HepG2 (cell line): ENCODE measurements around the gene TRNP1. TPM values are rescaled to one million over a fixed set of nuclear protein-coding genes. Genes with fewer than 3 reads are reported as not detected.

Experiments
- ATAC-seq: fragments of 200-7000 bp; cut with Tn5 transposase; 3 replicates; pipeline ENCODE4 v1.9.1; 2020; ENCODE audit warnings: mild to moderate bottlenecking, moderate library complexity
- BruUV-seq: library from RNA; stranded (reverse); fragments of 400-500 nt; replicated peaks from 2 replicates; lab custom pipeline; 2021; lab: Mats Ljungman, UMichigan
- CTCF ChIA-PET: fragments of 300-600 bp; formaldehyde crosslinking; extraction: SDS; loops from one replicate; lab custom pipeline; 2021; ENCODE audit warnings: low total read pairs, inconsistent platforms, low intra/inter-chr PET ratio; lab: Yijun Ruan, JAX
- POLR2A ChIA-PET: fragments of 350-600 bp; sonication (Branson Sonifier 250); formaldehyde crosslinking; loops from one replicate; lab custom pipeline; 2020; ENCODE audit warnings: antibody characterized with exemption, inconsistent platforms; lab: Yijun Ruan, JAX
- DNase-seq: peaks from one replicate; pipeline ENCODE4 v3.0.0-alpha.2; 2015; ENCODE audit warnings: low spot score
- FAIRE-seq: peaks from 3 replicates; lab custom pipeline; 2011; peaks lifted over from hg19 to GRCh38; lab: Jason Lieb, UNC
- H2AFZ ChIP-seq: one replicate; pipeline ENCODE4 v1.6.1; 2011; ENCODE audit warnings: low read length, inconsistent platforms
- H3K27ac ChIP-seq: fragments of 300-600 bp; 3 replicates; pipeline ENCODE4 v1.8.0; 2011; ENCODE audit warnings: mixed run types, mild to moderate bottlenecking, mixed read lengths, low read length, inconsistent platforms; ENCODE audit not compliant: insufficient read depth; ENCODE audit errors: extremely low read length
- H3K27me3 ChIP-seq, 2 experiments: fragments of 200-600 bp in 1 of 2; 2 replicates in 1 of 2; 3 replicates in 1 of 2; pipeline versions ENCODE4 v1.6.0 to v1.8.0; 2011; ENCODE audit warnings: low read length in 2 of 2, mild to moderate bottlenecking in 2 of 2, moderate library complexity in 2 of 2, inconsistent platforms in 1 of 2; ENCODE audit not compliant: insufficient read depth in 2 of 2, control insufficient read depth in 1 of 2
- H3K36me3 ChIP-seq, 2 experiments: fragments of 200-600 bp in 1 of 2; replicated peaks in 1 of 2; 2 replicates in 1 of 2; 3 replicates in 1 of 2; pipeline versions ENCODE4 v1.5.1 to v1.8.0; 2011; ENCODE audit warnings: low read length in 2 of 2, inconsistent platforms in 1 of 2; ENCODE audit not compliant: insufficient read depth in 2 of 2, control insufficient read depth in 1 of 2
- H3K4me1 ChIP-seq: 2 replicates; pipeline ENCODE4 v1.5.1; 2012; ENCODE audit warnings: low read length, inconsistent platforms; ENCODE audit not compliant: insufficient read depth
- H3K4me2 ChIP-seq: 2 replicates; pipeline ENCODE4 v1.6.0; 2011; ENCODE audit warnings: low read depth, low read length, inconsistent platforms
- H3K4me3 ChIP-seq, 3 experiments: fragments of 200-600 bp in 1 of 3; sonication (generic), shearing (Covaris generic) in 1 of 3; replicated peaks in 1 of 3; 2 replicates each; pipeline ENCODE4 v1.5.1; 2011 to 2016; ENCODE audit warnings: low read length in 3 of 3, inconsistent platforms in 2 of 3, low read depth in 2 of 3, mild to moderate bottlenecking in 2 of 3, control low read depth in 1 of 3, mixed read lengths in 1 of 3; ENCODE audit not compliant: insufficient read depth in 1 of 3
- H3K79me2 ChIP-seq: one replicate; pipeline ENCODE4 v1.6.1; 2011; ENCODE audit warnings: low read length, inconsistent platforms; ENCODE audit not compliant: insufficient read depth
- H3K9ac ChIP-seq: 2 replicates; pipeline ENCODE4 v1.6.0; 2011; ENCODE audit warnings: mild to moderate bottlenecking, low read depth, low read length, inconsistent platforms; ENCODE audit not compliant: insufficient read depth
- H3K9me3 ChIP-seq: 2 replicates; pipeline ENCODE4 v1.5.1; 2012; ENCODE audit warnings: mild to moderate bottlenecking, low read length
- H4K20me1 ChIP-seq: 2 replicates; pipeline ENCODE4 v1.6.0; 2011; ENCODE audit warnings: inconsistent platforms, mild to moderate bottlenecking, low read length, moderate library complexity; ENCODE audit not compliant: insufficient read depth
- CENPBD1 ChIP-seq: sonication (generic); formaldehyde crosslinking; IDR thresholded peaks from 2 replicates; pipeline ENCODE4 v1.8.0; 2022; ENCODE audit warnings: missing genetic modification reagents, low read depth, mild to moderate bottlenecking, borderline replicate concordance
- GFI1 ChIP-seq: sonication (generic); formaldehyde crosslinking; IDR thresholded peaks from 2 replicates; pipeline ENCODE4 v1.5.0; 2020; ENCODE audit warnings: missing genetic modification reagents, mild to moderate bottlenecking, borderline replicate concordance
- HMGA1 ChIP-seq: sonication (generic); formaldehyde crosslinking; conservative IDR thresholded peaks from 2 replicates; pipeline ENCODE4 v1.4.0; 2020; ENCODE audit warnings: missing genetic modification reagents
- JDP2 ChIP-seq: sonication (generic); formaldehyde crosslinking; IDR thresholded peaks from 2 replicates; pipeline ENCODE4 v1.8.1; 2022; ENCODE audit warnings: missing genetic modification reagents, borderline replicate concordance
- NFKBIZ ChIP-seq: IDR thresholded peaks from 2 replicates; pipeline ENCODE4 v1.6.1; 2018; ENCODE audit warnings: missing genetic modification reagents, missing compliant biosample characterization
- PAF1 ChIP-seq: IDR thresholded peaks from 2 replicates; pipeline ENCODE4 v1.6.1; 2016; ENCODE audit warnings: missing genetic modification reagents, missing compliant biosample characterization
- SIX4 ChIP-seq: sonication (generic); formaldehyde crosslinking; IDR thresholded peaks from 2 replicates; pipeline ENCODE4 v1.4.0; 2020; ENCODE audit warnings: missing genetic modification reagents
- SMARCC2 ChIP-seq: fragments of 450-650 bp; IDR thresholded peaks from 2 replicates; pipeline ENCODE4 v1.6.1; 2017; ENCODE audit warnings: antibody characterized with exemption, mild to moderate bottlenecking
- SRF ChIP-seq: IDR thresholded peaks from 2 replicates; pipeline ENCODE4 v1.6.1; 2011; ENCODE audit warnings: mild to moderate bottlenecking, low read depth, low read length, moderate library complexity
- STAT5B ChIP-seq: sonication (generic); formaldehyde crosslinking; IDR thresholded peaks from 2 replicates; pipeline ENCODE4 v1.4.0; 2020; ENCODE audit warnings: missing genetic modification reagents
- ZNF180 ChIP-seq: sonication (generic); formaldehyde crosslinking; IDR thresholded peaks from 2 replicates; pipeline ENCODE4 v1.4.0; 2020; ENCODE audit warnings: low read depth, missing genetic modification reagents, borderline replicate concordance
- ZNF674 ChIP-seq: sonication (generic); formaldehyde crosslinking; IDR thresholded peaks from 2 replicates; pipeline ENCODE4 v1.5.0; 2020; ENCODE audit warnings: low read depth, mild to moderate bottlenecking, missing genetic modification reagents
- WGBS: methylation state at CpG from one replicate; pipeline ENCODE4 v1.1.6; 2017; ENCODE audit warnings: low lambda C conversion rate; 5-methylcytosine and 5-hydroxymethylcytosine counted together
- in situ Hi-C: cut with HindIII; loops from 2 replicates; pipeline ENCODE4 v1.10.0; 2017; ENCODE audit warnings: low pct_unique_long_range_greater_than_20kb; ENCODE audit not compliant: extremely low pct_ligation_motif_present
- intact Hi-C: fragments of 100-400 bp; cut with micrococcal nuclease; formaldehyde crosslinking; loops from one replicate; pipeline ENCODE4 v1.10.0; 2022; ENCODE audit not compliant: unreplicated experiment
- polyA plus RNA-seq, 8 experiments: library from polyadenylated mRNA; depleted of rRNA in 3 of 8; stranded (reverse) in 7 of 8; unstranded in 1 of 8; fragments of >200 nt; fragmentation: Illumina TruSeq in 4 of 8; extraction: Trizol in 4 of 8; gene quantifications; 2 replicates each; pipeline versions ENCODE4 v1.2.1 to v1.2.3, GENCODE V29; 2011 to 2016; ENCODE audit warnings: low read depth in 4 of 8, missing spikeins in 1 of 8, mixed read lengths in 1 of 8; ENCODE audit not compliant: insufficient read depth in 1 of 8
- total RNA-seq, 5 experiments: library from RNA; depleted of rRNA; stranded (reverse); fragments of >200 nt; fragmentation: Illumina TruSeq; extraction: Trizol; gene quantifications; 2 replicates each; pipeline ENCODE4 v1.2.3, GENCODE V29; 2016; ENCODE audit warnings: low read depth in 1 of 5
- TF ChIP-seq, protein P1 (sequence below): sonication (generic); formaldehyde crosslinking; IDR thresholded peaks from 2 replicates; pipeline ENCODE4 v1.9.0; 2021; ENCODE audit warnings: missing genetic modification reagents, borderline replicate concordance
- TF ChIP-seq, protein P2 (sequence below): sonication (generic); formaldehyde crosslinking; IDR thresholded peaks from 2 replicates; pipeline ENCODE4 v1.8.0; 2022; ENCODE audit warnings: mild to moderate bottlenecking, missing genetic modification reagents, moderate library complexity
- TF ChIP-seq, protein P3 (sequence below): sonication (generic); formaldehyde crosslinking; IDR thresholded peaks from 2 replicates; pipeline ENCODE4 v1.5.0; 2020; ENCODE audit warnings: missing genetic modification reagents
- TF ChIP-seq, protein P4 (sequence below): sonication (generic); formaldehyde crosslinking; IDR thresholded peaks from 2 replicates; pipeline ENCODE4 v1.4.0; 2020; ENCODE audit warnings: missing genetic modification reagents, borderline replicate concordance

The TRNP1 gene
- total and polyA plus RNA-seq, 2 of the 13 experiments (the other 11 are each of a cell fraction or from before 2014, with no cell fraction given), result 42.0 to 158 TPM

GRCh38 chr1:27045973-27046558 lies 52.6 kb downstream of the TRNP1 start (continued):
- 0 out of 2 replicates have a peak, but pooled peaks have one; percentile 62 for TF ChIP-seq SIX4 (CRISPR knock-in tag)
- no peak for TF ChIP-seq PAF1 (CRISPR knock-in tag)

GRCh38 chr1:27047914-27048313 lies 54.4 kb downstream of the TRNP1 start:
- POLR2A ChIA-PET, result no interaction called here
- H3K27me3 ChIP-seq, result peaks cover 6 to 22% of the 10 kb centered on the region in 2 experiments; a peak in 4 of 5 replicates
- H4K20me1 ChIP-seq, result no peaks in the 10 kb centered on the region
- peaks cover 8% of the 10 kb centered on the region; the same call in 1 of the 2 replicates for H3K4me1 ChIP-seq
- no peak overlapping the region for H3K4me3 ChIP-seq
- H3K9ac ChIP-seq, result no peak overlapping the region
- DNase-seq, result no peak
- ATAC-seq, result no peak
- no peaks in the 10 kb centered on the region for H3K36me3 ChIP-seq
- WGBS, result 48% methylated on average over 3 of the region's 6 CpGs
- FAIRE-seq, result no peak
- intact Hi-C loops (loop anchor here (10.0 kb wide), 1 partner anchor 83 kb away; the partner anchor contains the start of gene KDF1), in situ Hi-C loops (loop anchor here (5.0 to 10.0 kb wide), 2 partner anchors 49 to 237 kb away; no protein-coding TSS in a partner anchor)
- no peak overlapping the region for H3K4me2 ChIP-seq
- H3K79me2 ChIP-seq, result no peaks in the 10 kb centered on the region
- no peak overlapping the region for H3K27ac ChIP-seq
- H2AFZ ChIP-seq, result no peak overlapping the region
- CTCF ChIA-PET, result interaction anchor here (4.6 kb wide), 1 partner anchor 48 kb away, joined by 95 read pairs; no protein-coding TSS in a partner anchor
- H3K9me3 ChIP-seq, result no peaks in the 10 kb centered on the region
- BruUV-seq, result no TSS peak
- no peak for TF ChIP-seq STAT5B
- TF ChIP-seq, protein P1, sequence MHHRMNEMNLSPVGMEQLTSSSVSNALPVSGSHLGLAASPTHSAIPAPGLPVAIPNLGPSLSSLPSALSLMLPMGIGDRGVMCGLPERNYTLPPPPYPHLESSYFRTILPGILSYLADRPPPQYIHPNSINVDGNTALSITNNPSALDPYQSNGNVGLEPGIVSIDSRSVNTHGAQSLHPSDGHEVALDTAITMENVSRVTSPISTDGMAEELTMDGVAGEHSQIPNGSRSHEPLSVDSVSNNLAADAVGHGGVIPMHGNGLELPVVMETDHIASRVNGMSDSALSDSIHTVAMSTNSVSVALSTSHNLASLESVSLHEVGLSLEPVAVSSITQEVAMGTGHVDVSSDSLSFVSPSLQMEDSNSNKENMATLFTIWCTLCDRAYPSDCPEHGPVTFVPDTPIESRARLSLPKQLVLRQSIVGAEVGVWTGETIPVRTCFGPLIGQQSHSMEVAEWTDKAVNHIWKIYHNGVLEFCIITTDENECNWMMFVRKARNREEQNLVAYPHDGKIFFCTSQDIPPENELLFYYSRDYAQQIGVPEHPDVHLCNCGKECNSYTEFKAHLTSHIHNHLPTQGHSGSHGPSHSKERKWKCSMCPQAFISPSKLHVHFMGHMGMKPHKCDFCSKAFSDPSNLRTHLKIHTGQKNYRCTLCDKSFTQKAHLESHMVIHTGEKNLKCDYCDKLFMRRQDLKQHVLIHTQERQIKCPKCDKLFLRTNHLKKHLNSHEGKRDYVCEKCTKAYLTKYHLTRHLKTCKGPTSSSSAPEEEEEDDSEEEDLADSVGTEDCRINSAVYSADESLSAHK, result no peak
- TF ChIP-seq GFI1 (CRISPR knock-in tag), result no peak
- TF ChIP-seq, protein P2, sequence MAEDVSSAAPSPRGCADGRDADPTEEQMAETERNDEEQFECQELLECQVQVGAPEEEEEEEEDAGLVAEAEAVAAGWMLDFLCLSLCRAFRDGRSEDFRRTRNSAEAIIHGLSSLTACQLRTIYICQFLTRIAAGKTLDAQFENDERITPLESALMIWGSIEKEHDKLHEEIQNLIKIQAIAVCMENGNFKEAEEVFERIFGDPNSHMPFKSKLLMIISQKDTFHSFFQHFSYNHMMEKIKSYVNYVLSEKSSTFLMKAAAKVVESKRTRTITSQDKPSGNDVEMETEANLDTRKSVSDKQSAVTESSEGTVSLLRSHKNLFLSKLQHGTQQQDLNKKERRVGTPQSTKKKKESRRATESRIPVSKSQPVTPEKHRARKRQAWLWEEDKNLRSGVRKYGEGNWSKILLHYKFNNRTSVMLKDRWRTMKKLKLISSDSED (CRISPR knock-in tag), result no peak
- TF ChIP-seq ZNF674, result no peak
- TF ChIP-seq ZNF180 (CRISPR knock-in tag), result no peak
- no peak for TF ChIP-seq NFKBIZ (CRISPR knock-in tag)
- TF ChIP-seq SRF, result no peak
- TF ChIP-seq, protein P3, sequence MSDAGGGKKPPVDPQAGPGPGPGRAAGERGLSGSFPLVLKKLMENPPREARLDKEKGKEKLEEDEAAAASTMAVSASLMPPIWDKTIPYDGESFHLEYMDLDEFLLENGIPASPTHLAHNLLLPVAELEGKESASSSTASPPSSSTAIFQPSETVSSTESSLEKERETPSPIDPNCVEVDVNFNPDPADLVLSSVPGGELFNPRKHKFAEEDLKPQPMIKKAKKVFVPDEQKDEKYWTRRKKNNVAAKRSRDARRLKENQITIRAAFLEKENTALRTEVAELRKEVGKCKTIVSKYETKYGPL (CRISPR knock-in tag), result no peak
- no peak for TF ChIP-seq CENPBD1 (CRISPR knock-in tag)
- TF ChIP-seq, protein P4, sequence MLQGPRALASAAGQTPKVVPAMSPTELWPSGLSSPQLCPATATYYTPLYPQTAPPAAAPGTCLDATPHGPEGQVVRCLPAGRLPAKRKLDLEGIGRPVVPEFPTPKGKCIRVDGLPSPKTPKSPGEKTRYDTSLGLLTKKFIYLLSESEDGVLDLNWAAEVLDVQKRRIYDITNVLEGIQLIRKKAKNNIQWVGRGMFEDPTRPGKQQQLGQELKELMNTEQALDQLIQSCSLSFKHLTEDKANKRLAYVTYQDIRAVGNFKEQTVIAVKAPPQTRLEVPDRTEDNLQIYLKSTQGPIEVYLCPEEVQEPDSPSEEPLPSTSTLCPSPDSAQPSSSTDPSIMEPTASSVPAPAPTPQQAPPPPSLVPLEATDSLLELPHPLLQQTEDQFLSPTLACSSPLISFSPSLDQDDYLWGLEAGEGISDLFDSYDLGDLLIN (CRISPR knock-in tag), result no peak
- no peak for TF ChIP-seq SMARCC2
- no peak for TF ChIP-seq HMGA1 (CRISPR knock-in tag)
- no peak for TF ChIP-seq JDP2 (CRISPR knock-in tag)
